ENCODE data around the gene FGFRL1.
"Not testable (repeated sequence)": the region's sequence is repeated elsewhere in the genome, so short reads cannot be mapped to it uniquely, and the experiment has no call there.

Gene FGFRL1

DNA sequence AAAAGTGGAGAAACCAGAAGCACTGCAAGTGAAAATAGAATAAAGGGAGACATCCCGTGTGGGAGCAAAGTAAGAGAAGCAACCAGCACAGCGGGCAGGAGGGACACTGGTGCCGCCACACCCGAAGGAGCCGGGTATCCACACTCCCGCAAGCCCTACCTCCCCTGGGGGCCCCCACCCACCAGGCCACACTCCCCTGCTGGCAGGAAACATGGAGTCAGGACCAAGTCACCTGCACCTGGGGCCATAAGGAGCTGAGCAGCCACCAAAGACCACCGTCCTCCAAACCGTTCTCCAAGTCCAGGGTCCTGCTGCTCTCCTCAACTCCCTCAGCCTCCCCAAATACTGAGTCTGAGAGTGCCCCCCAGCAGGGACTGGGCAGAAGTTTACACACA lies 30.5 kb downstream of the FGFRL1 start:
- no peak for DNase-seq

DNA sequence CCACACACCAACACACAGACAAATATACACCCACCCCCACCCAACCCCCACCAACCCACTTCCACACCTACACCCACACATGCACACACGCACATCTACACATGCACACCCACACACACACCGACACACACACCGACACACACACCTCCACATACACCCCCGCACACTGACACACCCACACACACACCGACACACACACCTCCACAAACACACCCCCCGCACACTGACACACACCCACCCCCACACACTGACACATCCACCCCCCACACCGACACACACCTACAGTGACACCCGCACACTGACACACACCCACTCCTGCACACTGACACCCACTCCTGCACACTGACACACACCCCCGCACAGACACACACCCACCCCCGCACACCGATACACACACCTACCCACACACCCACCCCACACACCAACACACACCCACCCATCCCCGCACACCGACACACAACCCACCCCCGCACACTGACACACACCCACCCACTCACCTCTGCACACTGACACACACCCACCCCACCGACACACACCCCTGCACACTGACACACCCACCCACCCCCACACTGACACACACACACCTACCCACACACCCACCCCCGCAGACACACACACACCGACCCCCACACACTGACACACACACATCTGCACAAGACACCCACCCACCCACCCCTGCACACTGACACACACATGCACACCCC lies 31.1 kb downstream of the FGFRL1 start:
- DNase-seq, result no peak

DNA sequence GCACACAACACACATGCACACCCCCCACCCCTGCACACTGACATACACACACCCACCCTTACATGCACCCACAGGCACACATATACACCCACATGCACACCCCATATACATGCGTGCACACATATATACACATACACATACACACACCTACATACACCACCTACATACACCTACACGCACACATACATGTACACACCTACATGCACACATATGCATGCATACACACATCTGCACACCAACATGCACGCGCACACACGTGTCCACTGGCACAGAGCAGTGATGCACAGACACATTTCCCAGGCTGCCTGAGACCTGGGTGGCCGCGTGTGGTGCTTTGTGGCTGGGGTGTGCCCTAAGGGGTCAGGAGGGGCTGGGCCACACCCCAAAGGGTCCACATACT lies 31.7 kb downstream of the FGFRL1 start:
- no peak for DNase-seq

DNA sequence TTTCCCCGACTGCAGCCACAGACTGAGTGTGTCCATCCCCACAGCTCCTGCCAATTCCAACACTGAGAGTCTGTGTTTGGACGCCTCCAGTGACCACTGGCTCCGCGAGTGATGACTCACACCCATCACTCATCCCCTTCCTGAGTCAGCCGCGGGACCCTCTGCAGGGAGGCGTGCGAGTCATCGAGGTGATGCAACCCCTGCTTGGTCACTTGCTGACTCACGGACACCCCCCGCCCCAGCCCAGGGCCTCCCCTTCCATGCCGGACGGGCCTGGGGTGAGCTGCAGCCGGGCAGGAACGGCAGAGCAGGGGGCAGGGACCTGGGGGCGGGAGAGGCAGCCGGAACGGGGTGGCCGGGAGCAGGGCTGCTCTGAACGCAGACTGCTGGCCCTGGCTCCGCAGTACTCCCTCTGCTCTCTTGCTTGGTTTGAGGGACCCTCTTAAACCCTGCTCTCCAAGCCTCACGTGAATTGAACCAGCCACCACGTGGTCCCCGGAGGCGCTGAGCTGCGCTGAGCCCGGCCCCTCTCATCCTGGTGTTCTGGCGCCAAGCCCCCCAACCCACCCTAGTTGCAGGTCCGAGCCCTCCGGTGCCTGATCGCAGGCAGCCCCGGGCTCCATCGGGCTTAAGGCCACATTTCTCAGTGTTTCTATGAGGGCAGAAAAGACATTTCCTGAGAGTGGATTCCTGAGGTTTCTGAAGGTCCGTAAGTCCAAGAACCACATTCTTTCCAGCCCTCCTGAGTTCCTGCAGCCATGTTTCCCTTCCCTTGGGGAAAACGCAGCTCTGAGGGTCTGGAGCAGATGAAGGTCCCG lies 32.4 kb downstream of the FGFRL1 start:
- DNase-seq, result no peak

DNA sequence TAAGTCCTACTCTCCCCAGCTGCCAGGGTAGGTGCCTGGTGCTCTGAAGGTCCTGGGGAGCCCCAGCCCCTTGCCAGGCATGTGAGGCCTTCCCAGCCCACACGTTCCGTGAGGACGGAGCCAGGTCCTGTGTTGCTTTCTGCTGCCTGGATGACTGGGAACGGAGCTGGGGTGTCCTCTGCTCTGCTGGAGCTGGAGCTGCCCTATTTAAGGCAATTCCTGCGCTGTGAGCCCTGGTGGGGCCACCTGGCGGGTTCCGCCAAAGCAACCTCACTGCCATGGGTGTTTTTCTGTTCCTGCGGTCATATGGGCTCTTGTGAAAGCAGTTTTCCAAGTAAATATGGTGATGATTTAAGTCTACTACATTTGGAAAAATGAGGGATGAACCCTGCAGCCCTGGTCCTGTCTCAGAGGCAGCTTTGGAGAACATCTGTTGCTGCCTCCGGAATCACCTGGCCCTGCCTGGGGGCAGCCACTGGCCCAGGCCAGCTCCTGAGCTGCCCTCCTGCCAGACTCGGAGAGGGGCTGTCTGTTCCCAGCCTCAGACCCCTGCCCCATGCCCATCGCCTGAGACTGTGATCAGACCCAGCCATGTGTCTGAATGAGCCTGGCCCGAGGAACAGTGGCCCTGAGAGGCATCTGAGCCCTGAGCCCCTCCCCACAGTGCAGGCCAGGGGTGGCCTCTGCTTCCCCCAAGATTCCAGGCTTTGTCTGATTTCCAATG lies 33.2 kb downstream of the FGFRL1 start:
- no peak for DNase-seq

DNA sequence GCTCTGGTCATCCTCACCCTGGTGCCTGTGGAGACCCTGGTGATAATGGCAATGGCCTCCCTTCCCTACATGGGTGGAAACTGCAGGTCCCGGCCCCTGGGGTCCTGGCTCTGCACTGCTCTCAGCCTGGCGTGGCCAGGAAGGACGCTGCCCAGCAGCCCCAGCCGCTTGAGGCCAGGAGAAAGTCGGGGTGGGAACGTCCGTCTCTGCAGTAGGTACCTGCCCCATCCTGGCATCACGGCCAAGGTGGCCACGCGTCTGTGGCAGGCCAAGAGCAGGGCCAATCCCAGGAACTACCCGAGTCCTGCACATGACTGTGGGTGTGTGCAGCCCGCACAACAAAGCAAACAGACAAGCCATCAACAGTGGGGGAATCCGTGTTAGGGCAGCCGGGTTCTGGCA lies 33.8 kb downstream of the FGFRL1 start:
- no peak for DNase-seq

DNA sequence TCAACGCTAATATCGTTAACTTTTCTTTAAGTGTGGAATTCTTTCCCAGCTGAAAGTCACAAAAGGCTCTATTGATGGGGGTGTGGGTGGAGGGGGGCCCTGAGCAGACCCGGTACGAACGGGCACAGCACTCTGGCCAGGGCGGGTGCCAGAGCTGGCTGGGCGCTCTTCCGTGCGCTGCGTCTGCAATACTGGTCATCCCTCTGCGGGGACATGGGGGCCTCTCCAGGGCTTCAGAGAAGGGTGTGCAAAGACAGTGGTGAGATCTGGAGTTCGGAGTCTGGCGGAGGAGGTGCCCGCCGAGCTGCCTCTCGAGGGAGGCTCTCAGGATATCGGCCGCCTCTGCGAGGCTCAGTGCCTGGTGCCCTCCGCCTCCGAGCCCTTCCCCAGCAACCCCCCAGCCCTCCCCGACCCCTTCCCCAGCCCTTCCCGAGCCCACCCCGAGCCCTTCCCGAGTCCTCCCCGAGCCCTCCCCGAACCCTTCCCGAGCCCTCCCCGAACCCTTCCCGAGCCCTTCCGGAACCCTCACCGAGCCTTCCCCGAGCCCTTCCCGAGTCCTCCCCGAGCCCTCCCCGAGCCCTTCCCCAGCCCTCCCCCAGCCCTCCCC lies 34.3 kb downstream of the FGFRL1 start:
- DNase-seq, result no peak

DNA sequence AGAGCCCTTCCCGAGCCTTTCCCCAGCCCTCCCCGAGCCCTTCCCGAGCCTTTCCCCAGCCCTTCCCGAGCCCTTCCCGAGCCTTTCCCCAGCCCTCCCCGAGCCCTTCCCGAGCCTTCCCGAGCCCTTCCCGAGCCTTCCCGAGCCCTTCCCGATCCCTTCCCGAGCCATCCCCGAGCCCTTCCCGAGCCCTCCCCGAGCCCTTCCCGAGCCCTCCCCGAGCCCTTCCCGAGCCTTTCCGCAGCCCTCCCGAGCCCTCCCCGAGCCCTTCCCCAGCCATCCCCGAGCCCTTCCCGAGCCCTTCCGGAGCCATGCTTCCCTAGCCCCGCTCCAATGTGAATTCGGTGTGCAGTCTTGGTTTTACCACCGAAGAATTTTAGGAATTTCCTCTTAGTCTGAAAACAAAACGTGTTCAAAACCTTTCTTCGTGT lies 35.2 kb downstream of the FGFRL1 start:
- not testable (repeated sequence) for DNase-seq

DNA sequence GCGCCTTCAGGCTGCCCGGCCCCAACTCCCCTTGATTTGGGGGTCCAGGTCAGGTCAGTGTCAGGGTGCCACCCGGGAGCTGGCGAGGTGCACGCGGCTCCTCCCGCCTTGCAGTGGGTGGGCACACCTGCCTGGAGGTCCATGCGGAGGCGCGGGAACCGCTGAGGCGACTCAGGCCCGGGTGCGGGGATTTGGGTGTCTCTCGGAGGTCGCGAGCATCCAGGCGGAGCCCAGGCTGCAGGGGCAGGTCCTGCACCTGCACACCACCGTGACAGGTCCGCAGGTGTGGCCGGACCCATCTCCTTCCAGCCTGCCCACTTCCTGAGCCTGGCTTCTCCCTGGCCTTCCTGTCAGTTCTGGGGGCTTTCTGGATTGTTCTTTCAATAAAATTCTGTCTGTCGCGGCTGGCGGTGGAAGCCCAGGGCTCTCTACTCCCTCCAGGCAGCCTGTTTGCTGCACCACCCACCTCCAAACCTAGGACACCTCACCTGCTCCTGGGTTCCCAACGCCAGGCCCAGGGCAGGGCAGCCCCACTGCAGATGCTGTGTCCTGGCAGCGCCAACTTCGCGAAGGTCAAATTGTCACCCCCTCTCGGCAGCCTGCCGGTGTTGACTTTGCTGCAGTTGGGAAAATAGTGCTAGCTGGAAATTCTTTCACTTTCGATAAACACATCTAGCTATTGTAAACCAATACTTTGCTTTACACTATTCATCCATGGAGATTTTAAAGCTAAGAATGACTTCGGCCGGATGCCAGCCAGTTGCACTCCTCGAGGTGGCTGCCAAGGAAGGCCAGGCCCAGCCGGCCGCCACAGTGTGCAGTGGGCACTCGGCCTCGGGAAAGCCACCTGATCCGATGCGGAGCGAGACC lies 35.9 kb downstream of the FGFRL1 start:
- DNase-seq, result no peak

DNA sequence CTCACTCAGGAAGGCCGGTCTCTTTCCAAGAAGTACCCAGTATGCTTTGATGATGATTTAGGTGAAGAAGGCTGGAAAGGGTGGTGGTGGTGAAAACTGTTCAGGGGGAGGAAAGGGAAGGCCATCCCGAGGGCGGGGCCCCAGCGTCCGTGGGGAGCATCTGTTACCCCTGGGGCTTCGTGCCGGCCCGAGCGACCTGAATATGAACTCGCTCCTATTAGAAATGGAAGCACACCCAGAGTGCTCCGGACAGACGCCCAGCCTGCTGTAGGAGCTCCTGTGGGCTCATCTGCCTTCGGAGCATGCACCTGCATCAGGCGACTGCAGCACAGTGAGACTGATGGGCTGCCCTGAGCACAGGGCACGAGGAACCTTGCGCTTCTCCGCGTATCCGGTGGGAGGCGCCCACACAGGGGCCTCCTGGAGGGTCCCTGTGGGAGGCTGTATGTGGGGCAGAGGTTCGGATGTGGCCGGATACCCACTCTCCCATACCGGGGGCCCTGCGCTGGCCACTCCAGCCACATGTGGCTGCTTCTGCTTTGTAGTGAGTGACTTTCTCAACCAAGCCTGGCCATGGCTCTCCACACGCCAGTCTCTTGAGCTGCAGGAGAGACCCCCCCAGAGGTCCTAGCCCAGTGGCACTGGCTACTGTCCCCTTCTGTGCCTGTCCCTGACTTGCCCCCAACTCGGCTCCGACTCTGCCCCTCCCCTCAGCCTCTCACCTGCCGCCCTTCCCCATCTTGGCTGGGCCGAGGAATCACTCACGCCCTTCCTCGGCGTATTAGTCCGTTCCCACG lies 36.7 kb downstream of the FGFRL1 start:
- DNase-seq, result no peak

DNA sequence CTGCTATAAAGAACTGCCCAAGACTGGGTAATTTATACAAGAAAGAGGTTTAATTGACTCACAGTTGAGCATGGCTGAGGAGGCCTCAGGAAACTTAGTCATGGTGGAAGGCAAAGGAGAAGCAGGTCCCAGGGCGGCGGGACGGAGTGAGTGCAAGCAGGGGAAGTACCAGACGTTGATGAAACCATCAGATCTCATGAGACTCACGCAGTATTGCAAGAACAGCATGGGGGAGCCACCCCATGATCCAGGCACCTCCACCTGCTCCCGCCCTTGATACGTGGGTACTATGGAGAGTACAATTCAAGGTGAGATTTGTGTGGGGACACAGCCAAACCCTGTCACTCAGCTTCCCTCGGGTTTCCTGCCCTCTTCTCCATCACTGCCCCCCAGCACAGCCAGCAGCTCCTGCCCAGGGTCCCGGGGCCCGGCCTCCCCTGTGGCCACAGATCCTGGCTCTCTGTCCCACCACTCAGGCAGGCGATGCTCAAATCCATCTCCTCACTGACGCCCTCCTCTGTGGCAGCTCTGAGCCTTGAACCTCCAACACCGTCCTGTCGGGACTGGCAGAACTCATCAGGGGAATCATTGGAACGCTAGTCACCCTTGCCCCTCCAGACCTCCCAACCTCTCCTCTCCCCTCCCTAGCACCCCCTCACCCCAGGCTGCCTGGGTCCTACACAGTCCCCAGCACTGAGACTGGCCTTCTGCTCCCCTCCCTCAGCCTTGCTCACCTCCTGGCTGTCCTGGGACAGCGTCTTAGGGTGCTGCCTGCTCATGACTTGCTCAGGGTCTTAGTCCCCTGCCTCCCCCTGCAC lies 37.6 kb downstream of the FGFRL1 start:
- DNase-seq, result no peak

DNA sequence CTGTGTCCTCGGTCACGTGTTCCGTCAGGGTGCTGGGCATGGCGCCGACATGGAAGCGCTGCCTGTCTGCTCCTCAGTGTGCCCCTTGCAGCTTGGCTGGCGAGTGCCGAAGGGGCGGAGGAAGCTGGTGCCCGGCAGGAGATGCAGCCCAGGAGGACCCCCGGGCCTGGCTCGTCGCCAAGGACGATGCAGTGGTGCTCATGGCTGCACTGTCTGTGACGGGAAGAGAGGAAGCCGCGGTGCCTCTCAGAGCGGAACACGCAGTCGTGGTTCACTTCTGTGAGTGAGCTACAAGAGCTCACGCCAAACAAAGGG lies 38.1 kb downstream of the FGFRL1 start:
- DNase-seq, result no peak

DNA sequence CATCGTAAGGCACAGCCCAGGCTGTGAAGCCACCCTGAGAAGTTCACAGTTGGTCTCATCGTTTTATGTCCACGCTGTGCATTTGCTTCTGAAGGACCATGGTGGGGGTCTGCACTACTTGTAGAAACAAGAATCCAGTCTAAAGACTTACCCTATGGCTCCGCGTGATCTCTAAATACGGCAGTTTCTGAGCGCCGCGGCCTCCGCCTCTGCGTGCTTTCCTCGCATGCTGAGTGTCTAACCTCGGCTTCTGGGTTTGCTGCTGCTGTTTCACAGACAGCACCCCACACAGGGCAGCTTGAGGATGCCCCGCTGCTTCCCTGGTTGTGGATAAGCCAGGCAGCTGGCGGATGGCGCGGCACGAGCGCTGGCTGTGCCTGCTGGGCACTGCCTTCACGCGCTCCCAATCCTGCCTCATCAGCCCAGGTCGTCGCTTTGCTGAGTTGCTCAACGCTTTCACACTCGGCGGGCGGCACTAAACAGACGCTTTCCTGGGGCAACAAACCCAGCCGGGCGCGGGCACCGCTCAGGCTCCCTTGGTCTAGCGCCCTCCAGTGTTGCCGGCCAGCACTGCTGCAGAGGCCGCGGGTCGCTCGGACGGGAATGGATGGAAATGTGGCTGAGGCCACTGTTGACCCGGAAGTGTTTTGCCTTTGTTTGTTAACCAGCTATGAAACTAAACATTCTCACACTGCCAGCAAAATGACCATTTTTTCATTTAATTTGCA lies 39.2 kb downstream of the FGFRL1 start:
- DNase-seq, result no peak

DNA sequence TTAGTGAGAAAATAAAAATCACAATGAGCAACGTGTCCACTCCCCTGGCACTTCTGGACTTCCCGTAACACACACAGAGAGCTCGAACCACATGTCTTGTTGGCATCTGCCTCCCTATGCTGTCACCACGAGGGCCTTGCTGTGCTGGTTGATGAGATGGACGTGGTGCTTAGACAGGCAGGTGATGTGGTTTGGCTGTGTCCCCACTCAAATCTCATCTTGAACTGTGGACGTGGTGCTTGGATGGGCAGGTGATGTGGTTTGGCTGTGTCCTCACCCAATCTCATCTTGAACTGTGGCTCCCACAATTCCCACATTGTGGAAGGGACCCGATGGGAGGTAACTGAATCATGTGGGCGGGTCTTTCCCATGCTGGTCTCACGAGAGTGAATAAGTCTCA lies 40.0 kb downstream of the FGFRL1 start:
- no peak for DNase-seq

DNA sequence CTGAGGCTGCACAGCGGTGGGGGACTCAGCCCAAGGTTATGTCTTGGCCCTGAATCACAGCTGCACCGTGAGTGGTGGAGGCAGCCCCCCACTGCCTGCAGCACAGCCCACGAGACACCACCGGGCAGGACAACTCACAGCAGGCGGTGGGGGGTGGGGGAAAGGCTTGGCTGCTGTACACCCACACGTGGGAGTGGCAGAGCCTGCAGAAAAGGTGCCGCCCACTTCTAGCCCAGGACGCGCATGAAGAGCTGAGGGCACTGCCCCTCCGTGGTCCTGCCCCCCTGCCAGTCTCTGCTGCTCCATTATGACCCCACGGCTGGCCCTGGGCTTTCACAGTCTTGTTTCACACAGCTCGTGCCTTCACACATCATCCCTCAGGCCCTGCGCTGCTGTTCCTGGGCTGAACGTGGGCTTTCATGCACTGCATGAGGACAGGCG lies 40.8 kb downstream of the FGFRL1 start:
- no peak for DNase-seq

DNA sequence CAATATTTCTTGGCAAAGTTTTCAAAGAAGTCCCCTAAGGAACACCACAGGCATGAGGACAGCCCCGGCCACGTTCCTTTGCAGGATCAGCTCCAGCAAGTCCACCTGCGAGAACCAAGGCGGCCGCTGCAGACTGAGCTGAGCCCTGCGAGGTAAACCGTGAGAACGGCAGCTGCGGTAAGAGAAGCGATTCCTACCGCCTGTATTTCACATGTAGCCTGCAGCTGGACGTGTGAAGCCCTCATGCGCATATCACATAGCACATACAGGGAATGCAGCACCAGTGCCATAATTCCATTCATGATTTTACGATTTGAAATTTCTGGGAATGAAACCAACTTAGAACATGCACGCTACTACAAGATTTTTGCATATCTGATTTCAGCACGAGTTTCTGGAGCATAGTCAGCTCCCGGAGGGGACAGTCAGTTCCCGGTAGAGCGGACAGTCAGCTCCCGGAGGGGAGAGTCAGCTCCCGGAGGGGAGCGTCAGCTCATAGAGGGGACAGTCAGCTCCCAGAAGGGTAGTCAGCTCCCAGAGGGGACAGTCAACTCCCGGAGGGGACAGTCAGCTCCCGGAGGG lies 41.7 kb downstream of the FGFRL1 start:
- DNase-seq, result no peak

DNA sequence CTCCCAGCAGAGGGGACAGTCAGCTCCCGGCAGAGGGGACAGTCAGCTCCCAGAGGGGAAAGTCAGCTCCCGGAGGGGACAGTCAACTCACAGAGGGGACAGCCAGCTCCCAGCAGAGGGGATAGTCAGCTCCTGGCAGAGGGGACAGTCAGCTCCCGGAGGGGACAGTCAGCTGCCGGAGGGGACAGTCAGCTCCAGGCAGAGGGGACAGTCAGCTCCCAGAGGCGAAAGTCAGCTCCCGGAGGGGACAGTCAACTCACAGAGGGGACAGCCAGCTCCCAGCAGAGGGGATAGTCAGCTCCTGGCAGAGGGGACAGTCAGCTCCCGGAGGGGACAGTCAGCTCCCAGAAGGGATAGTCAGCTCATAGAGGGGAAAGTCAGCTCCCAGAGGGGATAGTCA lies 42.5 kb downstream of the FGFRL1 start:
- DNase-seq, result not testable (repeated sequence)

DNA sequence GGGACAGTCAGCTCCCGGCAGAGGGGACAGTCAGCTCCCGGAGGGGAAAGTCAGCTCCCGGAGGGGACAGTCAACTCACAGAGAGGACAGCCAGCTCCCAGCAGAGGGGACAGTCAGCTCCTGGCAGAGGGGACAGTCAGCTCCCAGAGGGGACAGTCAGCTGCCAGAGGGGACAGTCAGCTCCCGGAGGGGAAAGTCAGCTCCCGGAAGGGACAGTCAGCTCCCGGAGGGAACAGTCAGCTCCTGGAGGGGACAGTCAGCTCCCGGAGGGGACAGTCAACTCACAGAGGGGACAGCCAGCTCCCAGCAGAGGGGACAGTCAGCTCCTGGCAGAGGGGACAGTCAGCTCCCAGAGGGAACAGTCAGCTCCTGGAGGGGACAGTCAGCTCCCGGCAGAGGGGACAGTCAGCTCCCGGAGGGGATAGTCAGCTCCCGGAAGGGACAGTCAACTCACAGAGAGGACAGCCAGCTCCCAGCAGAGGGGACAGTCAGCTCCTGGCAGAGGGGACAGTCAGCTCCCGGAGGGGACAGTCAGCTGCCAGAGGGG lies 43.3 kb downstream of the FGFRL1 start:
- DNase-seq, result not testable (repeated sequence)

DNA sequence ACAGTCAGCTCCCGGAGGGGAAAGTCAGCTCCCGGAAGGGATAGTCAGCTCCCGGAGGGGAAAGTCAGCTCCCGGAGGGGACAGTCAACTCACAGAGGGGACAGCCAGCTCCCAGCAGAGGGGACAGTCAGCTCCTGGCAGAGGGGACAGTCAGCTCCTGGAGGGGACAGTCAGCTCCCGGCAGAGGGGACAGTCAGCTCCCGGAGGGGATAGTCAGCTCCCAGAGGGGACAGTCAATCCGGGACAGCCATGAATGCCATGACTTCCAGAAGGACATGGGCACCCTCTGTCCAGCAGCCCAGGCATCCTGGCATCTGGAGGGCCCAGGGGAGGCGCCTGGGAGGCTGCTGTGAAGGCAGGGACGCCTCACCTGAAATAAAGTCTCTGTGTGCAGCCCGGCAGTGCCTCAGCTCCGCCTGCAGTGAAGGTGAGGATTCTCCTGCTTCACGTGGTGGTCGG lies 43.8 kb downstream of the FGFRL1 start:
- not testable (repeated sequence) for DNase-seq
